CD4-positive, alpha-beta T cell treated with Interleukin-4 for 4 hours (primary cell): ENCODE measurements around the gene GRM7.

Source experiments
- DNase-seq: peaks from one replicate; pipeline ENCODE4 v3.0.0-alpha.2; 2020

GRM7 gene

GRCh38 chr3:7682822-7683229 lies 821.9 kb downstream of the GRM7 start:
- no peak for DNase-seq

DNA sequence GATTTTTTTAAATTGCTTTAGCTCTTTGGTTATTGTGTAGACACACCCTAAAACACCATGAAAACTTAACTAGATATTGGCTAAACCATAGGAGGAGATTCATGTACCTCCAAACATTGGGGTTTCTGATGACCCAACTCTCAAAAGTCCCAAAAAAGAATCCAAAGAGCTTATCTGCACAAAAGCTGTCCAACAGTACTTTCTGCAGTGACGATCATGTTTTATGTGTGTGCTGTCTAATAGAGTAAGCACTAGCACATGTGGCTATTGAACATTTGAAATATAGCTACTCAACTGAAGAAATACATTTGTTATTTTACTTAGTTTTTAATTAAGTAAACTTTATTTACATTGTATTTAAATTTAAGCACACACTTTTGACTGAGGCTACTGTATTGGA lies 822.5 kb downstream of the GRM7 start:
- DNase-seq, result no peak

GRCh38 chr3:7684182-7684715 lies 823.3 kb downstream of the GRM7 start:
- no peak for DNase-seq

DNA sequence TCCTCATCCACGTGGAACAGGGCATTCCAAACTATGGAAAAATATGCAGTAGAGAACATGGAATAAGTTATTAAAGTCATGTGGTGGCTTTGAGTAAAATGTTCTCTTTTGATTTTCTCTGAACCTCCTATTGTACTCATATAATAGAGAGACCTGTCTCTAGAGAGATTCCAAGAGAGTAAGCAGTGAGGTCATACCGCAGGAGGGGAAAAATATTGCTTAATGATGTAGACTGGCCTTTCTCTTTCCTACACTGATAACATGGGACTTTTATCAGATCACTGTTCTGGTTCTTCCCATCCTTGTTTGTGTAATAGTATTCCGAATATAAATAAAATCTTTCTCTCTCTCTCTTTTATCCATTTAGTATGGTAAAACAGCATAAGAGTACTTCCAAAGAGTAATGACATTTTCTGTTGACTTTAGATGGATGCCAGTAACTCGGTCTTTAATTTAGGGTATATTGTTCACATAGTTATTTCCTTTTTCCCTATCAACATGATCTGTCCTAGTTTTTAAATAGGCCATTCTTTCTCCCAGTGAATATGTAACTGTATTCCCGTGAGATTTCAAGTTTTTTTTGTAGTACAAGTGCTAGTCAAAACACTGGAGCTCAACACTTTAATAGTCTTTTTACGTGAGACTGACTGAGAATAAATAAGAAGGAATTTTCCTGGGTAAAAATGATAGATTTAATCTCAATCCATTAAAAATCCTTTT lies 826.7 kb downstream of the GRM7 start:
- DNase-seq, result no peak

- DNase-seq, result no peak
Observed at GRCh38 chr3:7692866-7693265, 832.0 kb downstream of the GRM7 start.

DNA sequence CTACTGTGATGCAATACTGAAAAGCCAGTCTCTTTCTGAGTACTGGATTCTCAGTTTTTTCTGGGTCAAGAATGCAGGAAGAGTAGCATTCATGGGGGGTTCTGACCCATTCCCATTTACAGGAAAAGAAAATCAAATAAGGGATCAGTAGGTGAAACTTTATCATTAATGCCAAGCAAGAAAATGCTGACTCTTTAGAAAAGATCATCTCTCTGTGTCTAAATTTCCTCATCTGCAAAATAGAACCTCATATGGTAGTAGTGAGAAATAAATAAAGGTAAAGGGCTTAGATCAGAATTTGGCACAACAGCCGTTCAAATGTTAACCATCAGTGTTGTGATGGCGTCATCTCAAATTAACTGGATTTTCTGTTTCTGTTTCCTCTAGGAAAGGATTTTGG lies 833.1 kb downstream of the GRM7 start:
- DNase-seq, result no peak

DNA sequence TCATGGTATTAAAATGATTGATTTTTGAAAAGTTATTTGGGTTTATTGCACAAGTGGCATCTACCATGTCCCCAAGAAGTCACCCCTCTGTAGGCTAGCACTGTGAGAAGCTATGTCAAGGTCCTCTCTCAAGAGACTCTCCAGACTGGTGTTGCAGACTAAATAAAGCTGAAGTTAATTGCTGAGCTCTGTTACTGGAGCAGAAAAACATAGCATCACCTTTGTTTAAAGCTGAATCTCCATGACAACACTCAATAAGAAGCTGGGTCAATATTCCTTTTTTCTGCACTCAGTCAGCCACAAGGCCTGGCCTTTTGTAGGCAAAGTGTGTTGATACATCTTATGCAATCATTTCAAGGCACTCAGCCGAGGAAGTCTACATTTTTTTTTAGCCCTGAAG lies 834.1 kb downstream of the GRM7 start:
- no peak for DNase-seq

- DNase-seq, result no peak
Observed at GRCh38 chr3:7696320-7696719, 835.4 kb downstream of the GRM7 start.

- DNase-seq, result no peak
Observed at GRCh38 chr3:7697548-7697947, 836.6 kb downstream of the GRM7 start.

DNA sequence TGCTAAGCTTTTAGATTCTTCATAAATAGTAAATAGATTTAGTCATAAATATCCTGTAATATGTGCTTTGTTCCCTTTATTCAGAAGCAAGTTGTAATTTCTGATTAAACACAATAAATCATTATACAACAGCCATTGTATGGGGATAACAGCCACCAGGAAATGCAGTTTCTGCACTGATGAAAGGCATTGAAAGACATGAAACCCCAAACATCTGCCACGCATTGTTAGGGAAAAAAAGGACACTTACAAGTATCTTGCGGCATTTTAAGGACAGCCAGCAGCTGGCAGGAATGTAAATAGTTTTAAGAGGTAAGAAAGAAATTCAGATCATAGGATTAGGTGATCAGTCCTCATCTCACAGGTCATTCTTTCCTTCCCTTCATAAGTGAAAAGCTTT lies 839.6 kb downstream of the GRM7 start:
- DNase-seq, result no peak

DNA sequence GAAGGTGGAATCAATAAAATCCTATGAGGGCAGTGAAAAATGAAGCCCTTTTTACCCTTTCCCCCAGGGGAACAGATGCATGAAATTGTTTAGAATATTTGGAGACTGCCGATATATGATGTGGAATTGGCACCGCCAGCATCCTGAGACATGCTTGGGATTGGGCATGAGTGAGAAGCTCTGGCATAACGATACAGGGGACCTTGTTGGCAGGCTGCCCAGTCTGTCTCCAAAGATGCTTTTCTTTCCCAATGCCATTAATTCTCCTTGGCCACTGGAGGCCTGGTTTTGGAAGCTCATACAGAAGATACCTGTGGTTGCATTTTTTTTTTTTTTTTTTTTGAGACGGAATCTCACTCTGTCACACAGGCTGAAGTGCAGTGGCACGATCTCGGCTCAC lies 840.1 kb downstream of the GRM7 start:
- DNase-seq, result no peak

GRCh38 chr3:7707187-7707586 lies 846.3 kb downstream of the GRM7 start:
- peak; percentile 4 for DNase-seq

DNA sequence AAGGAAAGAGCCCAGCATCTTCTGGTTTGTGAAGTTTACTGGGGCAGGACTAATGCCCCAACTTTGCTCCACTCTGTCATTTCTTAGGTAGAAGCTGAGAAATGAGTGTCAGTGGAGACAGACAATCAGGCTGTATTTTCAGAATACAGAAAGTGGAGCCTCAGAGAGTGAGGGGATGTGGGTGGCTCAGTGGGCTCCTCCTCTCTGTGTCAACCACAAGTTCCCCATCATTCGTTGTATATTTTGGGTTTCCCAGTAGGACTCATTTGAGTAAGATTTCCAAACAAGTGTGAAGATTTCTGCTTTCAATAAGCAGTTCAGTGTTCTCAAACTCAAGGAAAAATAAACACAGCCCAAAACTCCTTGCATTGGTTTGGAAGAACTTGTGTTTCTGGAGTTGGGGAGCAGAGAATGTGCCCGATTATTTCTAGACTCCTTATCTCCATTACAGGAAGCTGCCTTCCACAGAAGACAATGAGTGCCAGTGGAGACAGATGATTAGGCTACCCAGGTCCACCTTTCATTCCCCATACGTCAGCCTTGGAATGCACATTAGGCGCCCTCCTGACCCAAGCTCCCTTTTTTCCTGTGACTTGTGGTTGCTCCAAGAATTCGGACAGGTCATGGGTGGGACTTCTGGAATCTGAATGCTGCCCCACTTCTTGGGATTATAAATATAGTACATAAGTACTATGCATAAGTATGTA lies 848.6 kb downstream of the GRM7 start:
- no peak for DNase-seq

- DNase-seq, result no peak
Observed at GRCh38 chr3:7710284-7710683, 849.4 kb downstream of the GRM7 start.

DNA sequence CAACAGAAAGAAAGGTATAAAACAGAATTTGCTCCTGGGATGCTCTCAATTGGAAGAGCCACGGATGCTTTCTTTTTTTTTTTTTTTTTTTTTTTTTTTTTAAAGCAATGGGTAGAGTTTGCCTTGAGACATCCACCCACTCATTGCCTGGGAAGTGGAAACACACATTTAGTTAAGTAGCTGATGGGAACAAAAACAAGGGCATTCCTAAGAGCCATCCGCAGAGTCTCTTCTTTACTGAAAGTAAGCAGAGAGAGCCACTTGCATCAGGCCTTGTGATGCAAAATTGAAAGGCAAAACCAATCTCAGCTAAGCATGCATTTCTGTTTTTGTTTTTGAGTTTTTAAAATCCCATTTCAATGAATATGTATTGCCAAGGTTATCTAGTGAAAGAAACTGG lies 852.8 kb downstream of the GRM7 start:
- DNase-seq, result no peak

DNA sequence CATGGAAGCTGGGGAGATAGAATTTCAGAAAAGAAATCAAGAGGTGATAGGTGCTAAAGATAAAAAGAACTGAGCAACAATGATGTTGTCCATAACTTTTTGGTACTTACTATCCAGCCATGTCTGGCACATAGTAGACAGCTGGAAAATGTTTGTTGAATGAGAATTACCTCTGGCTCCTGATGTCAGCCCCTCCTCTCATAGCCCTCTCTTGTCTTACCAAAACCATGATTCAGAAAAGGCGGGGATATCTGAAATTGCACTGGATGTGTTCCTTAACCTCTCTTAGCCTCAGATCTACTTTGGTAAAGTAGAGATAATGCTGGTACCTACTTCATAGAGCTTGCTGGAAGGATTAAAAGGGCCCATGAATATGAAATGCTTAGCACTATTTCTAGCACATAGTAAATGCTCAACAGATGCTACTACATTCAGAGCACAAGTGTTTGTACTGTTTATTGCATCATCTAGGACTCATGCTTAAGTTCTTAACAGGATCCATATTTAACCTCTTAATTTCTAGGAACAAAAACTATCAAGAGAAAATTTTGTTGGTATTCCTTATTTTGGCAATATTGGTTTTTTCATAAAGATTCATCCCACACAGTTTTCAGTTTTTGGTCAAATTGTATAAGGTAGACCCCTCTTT lies 859.9 kb downstream of the GRM7 start:
- DNase-seq, result no peak

DNA sequence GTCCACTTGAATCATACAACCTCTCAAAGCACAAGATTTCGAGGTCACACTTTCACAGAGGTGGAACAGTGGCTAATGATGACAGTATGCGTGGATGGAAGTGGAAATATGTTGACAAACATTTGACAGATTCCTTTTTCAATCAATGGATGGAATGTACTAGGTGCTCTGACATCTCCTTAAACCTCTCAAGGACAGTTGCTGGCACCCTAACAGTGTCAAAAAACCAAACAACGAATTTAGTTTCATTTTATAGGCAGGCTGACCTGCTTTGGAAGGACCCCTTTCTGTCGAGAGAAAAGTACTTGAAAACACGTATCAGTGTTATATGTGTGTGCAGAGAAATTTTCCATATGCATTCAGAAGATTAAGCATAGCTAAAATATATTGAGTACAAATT lies 861.0 kb downstream of the GRM7 start:
- DNase-seq, result no peak

DNA sequence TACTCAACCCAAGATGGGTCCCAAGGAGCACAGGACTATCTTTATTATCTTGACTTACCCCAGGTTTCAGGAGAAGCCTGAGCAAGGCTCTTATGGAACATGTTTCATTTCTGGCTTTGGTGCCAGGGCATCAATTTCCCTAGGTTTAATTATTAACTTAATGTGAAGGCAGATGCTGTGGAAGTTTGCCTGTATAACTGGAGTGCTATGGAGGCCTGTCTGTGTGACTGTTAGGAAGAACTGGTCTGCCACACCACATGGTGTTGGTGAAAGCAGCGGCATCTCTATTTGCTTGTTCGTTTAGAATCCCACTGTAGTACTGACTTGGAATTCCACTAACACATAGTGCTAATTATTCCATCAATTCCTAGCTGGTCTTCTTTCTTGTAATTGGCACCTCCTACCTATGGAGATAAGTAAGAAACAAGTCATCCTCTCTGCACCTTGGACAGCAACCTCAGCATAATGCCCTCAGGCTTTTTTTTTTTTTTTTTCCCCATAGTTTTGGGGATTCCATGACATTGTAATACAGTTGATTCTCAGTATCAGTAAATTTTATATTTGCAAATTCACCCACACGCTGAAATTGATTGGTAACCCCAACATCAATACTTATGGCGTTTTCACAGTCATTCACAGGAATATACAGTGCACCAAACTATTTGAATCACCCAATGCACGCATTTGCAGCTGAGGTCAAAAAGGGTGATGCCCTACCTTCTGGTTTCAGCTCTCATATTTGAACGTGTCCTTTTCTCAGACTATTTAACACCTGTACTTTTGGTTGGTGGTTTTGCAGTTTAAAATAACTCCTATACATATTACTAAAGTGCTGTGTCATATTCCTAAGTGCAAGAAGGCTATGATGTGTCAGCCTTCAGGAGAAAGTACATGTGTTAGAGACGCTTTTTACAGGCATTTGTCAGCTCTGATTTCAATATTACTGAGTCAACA lies 867.9 kb downstream of the GRM7 start:
- DNase-seq, result no peak

GRCh38 chr3:7733933-7734332 lies 873.0 kb downstream of the GRM7 start:
- DNase-seq, result no peak

- no peak for DNase-seq
Observed at GRCh38 chr3:7734456-7734855, 873.5 kb downstream of the GRM7 start.

DNA sequence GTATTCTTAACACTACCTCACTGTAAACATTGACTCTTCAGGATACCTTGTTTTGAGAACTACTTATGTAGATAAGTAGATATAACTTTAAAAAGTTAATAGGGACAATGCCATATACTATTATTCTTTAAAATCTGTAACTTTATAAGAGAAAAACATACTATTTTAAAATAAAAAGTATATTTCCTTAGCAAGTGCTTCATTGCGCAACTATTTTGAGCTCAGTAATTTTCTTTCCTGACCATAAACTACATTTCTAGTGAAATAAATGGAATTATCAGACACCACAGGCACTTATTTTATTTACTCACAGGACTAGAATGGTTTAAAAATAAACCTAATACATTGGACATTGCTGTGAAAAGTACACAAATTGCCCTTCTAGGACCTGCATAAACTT lies 876.3 kb downstream of the GRM7 start:
- DNase-seq, result no peak

DNA sequence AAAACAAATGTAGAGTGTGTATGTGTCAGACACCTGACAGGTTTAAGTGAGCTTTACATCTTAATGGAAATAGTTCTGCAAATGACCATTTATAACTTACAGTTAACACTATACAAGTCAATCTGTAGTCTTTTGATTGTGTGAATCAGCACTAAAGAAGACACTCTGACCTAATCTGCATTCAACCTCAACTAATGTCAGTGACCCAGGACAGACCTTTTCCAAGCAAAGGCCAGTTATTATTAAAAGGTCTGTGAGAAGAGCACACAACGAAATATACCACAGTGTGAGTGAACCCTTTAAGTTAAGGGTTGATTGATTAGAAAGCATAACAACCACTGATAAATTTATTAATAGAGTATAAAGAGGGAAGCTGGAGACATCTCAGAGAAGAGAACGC lies 878.8 kb downstream of the GRM7 start:
- no peak for DNase-seq

GRCh38 chr3:7740458-7740857 lies 879.5 kb downstream of the GRM7 start:
- DNase-seq, result no peak
